Activated naive CD8-positive, alpha-beta T cell (primary cell): ENCODE measurements around the gene CPED1.
"Not testable (repeated sequence)": the region's sequence is repeated elsewhere in the genome, so short reads cannot be mapped to it uniquely, and the experiment has no call there.

ENCODE experiments used
- H3K27ac Mint-ChIP-seq: one replicate; pipeline ENCODE4 v1.8.0; 2021; ENCODE audit warnings: mixed read lengths
- H3K27me3 Mint-ChIP-seq: one replicate; pipeline ENCODE4 v1.8.0; 2021; ENCODE audit warnings: mixed read lengths
- H3K36me3 Mint-ChIP-seq: one replicate; pipeline ENCODE4 v1.8.0; 2021; ENCODE audit warnings: mixed read lengths
- H3K4me1 Mint-ChIP-seq: one replicate; pipeline ENCODE4 v1.8.0; 2021; ENCODE audit warnings: low read depth, mixed read lengths
- H3K4me3 Mint-ChIP-seq: one replicate; pipeline ENCODE4 v1.8.0; 2021; ENCODE audit warnings: mild to moderate bottlenecking, mixed read lengths
- H3K9me3 Mint-ChIP-seq: one replicate; pipeline ENCODE4 v1.8.0; 2021; ENCODE audit warnings: low read depth, mixed read lengths

The CPED1 gene

DNA sequence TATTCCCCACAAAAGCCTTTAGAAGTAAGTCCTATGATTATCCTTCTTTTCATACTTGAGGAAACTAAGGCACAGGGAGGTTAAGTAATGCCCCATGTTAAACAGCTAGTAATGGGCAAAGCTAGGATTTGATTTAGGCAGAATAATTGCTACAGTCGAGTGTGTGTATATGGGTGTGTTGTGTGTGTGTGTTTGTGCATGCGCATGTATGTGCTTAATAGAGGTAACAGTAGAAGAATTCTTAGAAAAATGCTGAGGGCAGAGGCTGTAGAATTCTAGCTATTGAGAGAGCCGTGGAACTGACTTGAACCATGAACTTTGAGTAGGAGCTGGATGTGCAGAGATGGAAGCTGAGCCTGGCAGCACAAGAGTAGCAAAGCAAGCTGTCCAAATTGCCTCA is 208.9 kb downstream of the CPED1 start:
- Mint-ChIP-seq H3K4me3 (no peak overlapping the region), H3K9me3 (no peaks in the 10 kb centered on the region), H3K27me3 (peaks cover 3% of the 10 kb centered on the region), H3K4me1 (no peaks in the 10 kb centered on the region), H3K36me3 (no peaks in the 10 kb centered on the region), H3K27ac (no peak overlapping the region)

DNA sequence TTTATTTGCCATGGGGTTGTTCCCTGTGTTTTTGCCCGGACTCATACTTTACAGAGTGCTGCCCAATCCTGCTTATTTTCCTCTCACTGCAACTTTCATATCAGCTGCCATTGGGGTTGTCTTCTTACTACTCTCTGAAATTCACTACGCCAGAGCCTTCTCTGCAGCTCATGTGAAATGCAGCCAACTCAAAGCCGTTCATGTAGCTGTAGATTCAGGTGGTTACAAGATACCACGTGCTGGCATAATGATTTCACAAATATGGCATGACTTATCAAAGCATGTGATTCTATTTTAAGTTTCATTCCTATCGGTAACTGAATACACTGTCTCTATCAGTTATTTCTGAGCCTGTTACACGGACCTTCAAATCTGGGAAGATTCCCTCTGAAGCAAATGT is 210.0 kb downstream of the CPED1 start:
- no peak overlapping the region for H3K27ac Mint-ChIP-seq
- peaks cover 5% of the 10 kb centered on the region for H3K27me3 Mint-ChIP-seq

DNA sequence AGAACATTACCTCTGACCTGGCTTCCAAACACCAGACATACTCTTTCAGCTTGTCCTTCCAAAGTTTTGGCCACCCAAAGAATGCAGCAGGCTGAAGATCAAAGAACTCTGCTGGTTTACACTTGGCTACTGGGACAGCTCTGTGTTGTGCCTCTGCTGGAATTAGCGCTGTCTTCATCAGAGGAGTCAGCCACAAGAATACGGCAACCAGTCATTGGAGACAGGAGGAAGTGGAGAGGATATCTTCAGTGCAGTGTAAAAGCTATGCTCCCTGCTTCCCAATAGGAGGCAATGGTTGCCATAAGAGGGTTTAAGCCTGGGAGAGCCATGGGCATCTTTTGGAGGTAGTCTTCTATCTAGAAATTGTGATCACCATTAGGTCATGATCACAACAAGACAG is 213.6 kb downstream of the CPED1 start:
- Mint-ChIP-seq H3K27ac (no peak overlapping the region), H3K27me3 (peaks cover 5% of the 10 kb centered on the region), H3K36me3 (no peaks in the 10 kb centered on the region), H3K4me3 (no peak overlapping the region), H3K9me3 (no peaks in the 10 kb centered on the region), H3K4me1 (no peaks in the 10 kb centered on the region)

More for the DNA sequence above, 210.0 kb downstream of the CPED1 start:
- H3K9me3 Mint-ChIP-seq = no peaks in the 10 kb centered on the region
- no peaks in the 10 kb centered on the region for H3K36me3 Mint-ChIP-seq
- no peaks in the 10 kb centered on the region for H3K4me1 Mint-ChIP-seq
- no peak overlapping the region for H3K4me3 Mint-ChIP-seq

DNA sequence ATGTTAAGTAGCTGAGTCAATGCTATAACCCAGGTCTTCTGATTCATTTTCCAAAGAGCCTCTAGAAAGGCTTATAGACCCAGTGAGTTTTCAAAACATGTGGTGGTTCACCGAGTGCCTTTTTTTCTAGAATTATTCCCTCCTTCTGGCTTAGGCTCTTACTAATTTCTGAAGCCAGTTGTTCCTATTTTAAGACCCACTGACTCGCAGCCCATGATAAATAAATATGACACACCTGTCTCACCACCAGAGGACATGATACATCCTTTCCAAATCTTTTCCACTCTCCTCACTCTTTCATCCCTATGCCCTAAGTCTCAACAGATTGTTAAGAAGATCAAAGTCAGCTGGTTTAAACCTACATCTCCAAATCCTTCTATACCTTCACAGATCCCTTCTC is 214.3 kb downstream of the CPED1 start:
- H3K27ac Mint-ChIP-seq = no peak overlapping the region
- no peaks in the 10 kb centered on the region for H3K4me1 Mint-ChIP-seq
- H3K4me3 Mint-ChIP-seq = no peak overlapping the region
- no peaks in the 10 kb centered on the region for H3K9me3 Mint-ChIP-seq
- H3K27me3 Mint-ChIP-seq = peaks cover 5% of the 10 kb centered on the region
- H3K36me3 Mint-ChIP-seq = no peaks in the 10 kb centered on the region

DNA sequence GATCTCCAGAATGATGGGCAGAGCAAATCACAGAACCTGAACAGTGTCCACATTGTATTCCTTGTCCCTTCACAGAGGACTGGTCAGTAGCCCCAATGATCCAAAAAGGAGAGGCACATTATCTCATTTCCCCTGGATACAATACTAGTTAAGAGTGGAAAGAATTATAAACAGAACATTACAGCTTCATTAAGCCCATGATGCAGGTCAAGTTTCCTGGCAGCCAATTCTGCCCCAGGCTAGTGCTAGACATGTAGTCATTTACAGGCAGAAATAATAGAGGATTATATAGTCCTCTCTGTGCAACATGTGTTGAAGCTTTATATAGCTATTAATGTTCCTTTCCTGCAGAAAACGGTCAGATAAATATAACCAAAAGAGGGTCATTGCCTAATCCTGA is 216.0 kb downstream of the CPED1 start:
- Mint-ChIP-seq H3K27ac (no peak overlapping the region), H3K4me3 (no peak overlapping the region), H3K4me1 (no peaks in the 10 kb centered on the region), H3K27me3 (peaks cover 2% of the 10 kb centered on the region), H3K9me3 (no peaks in the 10 kb centered on the region), H3K36me3 (no peaks in the 10 kb centered on the region)

DNA sequence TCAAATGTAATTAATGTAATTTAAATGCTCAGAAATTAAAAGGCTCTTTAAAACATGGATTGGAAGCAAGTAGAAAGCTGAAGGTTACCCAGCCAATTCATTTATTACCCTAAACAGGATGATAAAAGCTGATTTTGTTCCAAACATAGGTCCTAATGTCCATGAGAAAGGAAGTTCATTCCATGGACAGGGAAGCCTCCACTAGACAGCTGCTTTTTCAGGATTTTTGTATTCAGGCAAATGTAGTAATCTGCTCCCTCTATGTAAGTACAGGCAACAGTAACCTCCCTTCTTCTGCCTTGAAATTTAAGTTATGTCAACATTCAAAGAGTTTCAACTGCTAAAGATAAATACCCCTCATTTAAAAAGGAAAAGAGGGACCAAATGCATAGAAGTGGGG is 217.3 kb downstream of the CPED1 start:
- H3K9me3 Mint-ChIP-seq = no peaks in the 10 kb centered on the region
- no peaks in the 10 kb centered on the region for H3K4me1 Mint-ChIP-seq
- H3K4me3 Mint-ChIP-seq = no peak overlapping the region
- H3K27ac Mint-ChIP-seq = no peak overlapping the region
- H3K36me3 Mint-ChIP-seq = no peaks in the 10 kb centered on the region
- peaks cover 2% of the 10 kb centered on the region for H3K27me3 Mint-ChIP-seq

DNA sequence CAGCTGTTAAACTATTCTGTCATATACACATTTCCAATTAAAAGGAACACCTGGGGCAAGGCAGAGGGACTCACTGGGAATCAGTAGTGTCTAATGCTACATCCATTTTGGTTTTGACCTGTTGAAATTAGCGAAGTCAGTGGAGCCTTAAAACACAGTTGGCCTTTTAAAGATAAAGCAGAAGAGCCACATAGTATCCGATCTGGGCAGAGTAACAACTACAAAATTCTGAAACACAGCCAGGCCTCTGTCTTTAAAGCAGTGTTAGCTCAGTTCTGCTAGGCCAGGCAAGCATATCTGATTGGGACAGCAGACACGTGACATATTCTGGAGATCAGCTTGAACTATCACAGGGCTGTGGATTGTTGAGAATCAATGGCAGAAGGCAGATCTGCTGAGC is 222.7 kb downstream of the CPED1 start:
- Mint-ChIP-seq H3K27ac (no peak overlapping the region), H3K4me3 (no peak overlapping the region), H3K4me1 (no peaks in the 10 kb centered on the region), H3K36me3 (no peaks in the 10 kb centered on the region), H3K9me3 (no peaks in the 10 kb centered on the region), H3K27me3 (no peaks in the 10 kb centered on the region)

DNA sequence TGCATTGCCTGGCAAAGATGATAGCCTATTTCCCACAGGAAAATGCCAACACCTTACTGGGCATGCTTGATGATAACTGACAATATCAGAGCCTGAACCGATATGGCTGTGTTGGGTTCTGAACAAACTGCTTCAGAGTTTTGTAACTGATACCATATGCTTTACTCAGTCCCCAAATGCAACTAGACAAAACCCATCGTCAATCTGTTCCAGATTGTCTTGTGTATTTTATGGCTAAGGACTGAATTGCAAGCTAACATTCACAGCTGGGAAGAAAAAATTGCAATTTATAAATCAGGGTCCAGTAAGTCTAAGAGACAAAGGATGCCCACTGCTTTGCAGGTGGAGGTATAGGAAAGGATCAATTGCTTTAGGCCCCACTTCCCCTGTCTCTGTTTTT is 223.5 kb downstream of the CPED1 start:
- no peak overlapping the region for H3K4me3 Mint-ChIP-seq
- H3K9me3 Mint-ChIP-seq = no peaks in the 10 kb centered on the region
- H3K27me3 Mint-ChIP-seq = no peaks in the 10 kb centered on the region
- no peaks in the 10 kb centered on the region for H3K4me1 Mint-ChIP-seq
- no peak overlapping the region for H3K27ac Mint-ChIP-seq
- H3K36me3 Mint-ChIP-seq = no peaks in the 10 kb centered on the region

DNA sequence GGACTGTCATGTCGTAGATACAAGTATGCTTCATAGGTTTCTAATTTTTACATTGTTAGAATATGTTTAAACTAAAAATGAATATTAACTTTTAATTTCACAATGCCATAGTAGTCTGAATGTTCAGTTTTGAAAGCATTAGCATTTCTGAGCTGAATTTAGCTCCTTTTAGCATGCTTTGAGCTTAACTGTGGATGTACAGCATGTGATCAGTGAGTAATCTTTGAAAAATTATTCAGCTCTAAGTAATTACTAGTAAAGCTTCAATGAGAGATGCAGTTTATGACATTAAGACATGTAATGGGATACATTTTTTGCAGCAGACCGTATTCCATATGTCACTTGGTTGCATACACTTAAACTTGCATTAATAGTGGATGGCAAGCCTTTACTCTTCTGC is 226.1 kb downstream of the CPED1 start:
- Mint-ChIP-seq H3K27me3 (peaks cover 2% of the 10 kb centered on the region), H3K27ac (no peak overlapping the region), H3K36me3 (no peaks in the 10 kb centered on the region), H3K4me1 (no peaks in the 10 kb centered on the region), H3K4me3 (no peak overlapping the region), H3K9me3 (no peaks in the 10 kb centered on the region)

DNA sequence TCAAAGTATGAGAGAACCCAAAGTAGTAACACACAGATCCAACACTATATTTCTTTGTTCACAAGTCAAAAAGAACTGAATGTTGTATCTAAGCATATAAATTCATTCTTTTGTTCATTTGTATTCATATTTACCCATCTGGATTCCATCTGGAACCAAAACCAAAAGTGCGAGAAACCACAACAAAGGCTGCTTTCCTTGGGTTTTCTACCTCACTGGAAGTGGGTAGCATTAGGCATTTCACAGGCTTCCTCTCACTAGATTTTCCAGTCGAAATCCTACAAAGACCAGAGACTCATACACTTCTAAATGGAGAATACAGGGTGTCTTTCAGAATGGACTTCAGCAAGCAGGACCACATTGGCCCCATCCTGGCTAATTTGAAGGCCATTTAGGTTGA is 230.5 kb downstream of the CPED1 start:
- Mint-ChIP-seq H3K36me3 (no peaks in the 10 kb centered on the region), H3K9me3 (peaks cover 5% of the 10 kb centered on the region), H3K27me3 (peaks cover 2% of the 10 kb centered on the region), H3K4me3 (no peak overlapping the region), H3K4me1 (no peaks in the 10 kb centered on the region), H3K27ac (no peak overlapping the region)

DNA sequence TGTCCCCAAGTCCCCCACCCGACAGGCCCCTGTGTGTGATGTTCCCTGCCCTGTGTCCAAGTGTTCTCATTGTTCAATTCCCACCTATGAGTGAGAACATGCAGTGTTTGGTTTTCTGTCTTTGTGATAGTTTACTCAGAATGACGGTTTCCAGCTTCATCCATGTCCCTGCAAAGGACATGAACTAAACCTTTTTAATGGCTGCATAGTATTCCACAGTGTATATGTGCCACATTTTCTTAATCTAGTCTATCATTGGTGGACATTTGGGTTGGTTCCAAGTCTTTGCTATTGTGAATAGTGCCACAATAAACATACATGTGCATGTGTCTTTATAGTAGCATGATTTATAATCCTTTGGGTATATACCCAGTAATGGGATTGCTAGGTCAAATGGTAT is 232.6 kb downstream of the CPED1 start:
- H3K27ac Mint-ChIP-seq, H3K9me3 Mint-ChIP-seq, H3K36me3 Mint-ChIP-seq, H3K4me1 Mint-ChIP-seq, H3K4me3 Mint-ChIP-seq, H3K27me3 Mint-ChIP-seq: not testable (repeated sequence)

DNA sequence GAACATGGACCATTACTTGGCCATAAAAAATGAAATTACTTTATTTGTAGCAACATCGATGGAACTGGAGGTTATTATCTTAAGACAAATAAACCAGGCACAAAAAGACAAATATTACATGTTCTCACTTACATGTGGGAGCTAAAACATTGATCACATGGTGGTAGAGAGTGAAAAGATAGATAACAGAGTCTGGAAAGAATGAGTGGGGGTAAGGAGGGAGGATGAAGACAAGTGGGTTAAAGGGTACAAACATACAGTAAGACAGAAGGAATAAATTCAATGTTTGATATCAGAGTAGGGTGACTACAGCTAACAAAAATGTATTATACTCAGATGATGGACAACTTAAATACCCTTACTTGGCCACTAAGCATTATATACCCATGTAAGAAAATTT is 240.3 kb downstream of the CPED1 start:
- Mint-ChIP-seq H3K4me3 (no peak overlapping the region), H3K27me3 (peaks cover 8% of the 10 kb centered on the region), H3K27ac (no peak overlapping the region), H3K9me3 (peaks cover 3% of the 10 kb centered on the region), H3K4me1 (no peaks in the 10 kb centered on the region), H3K36me3 (peaks cover 3% of the 10 kb centered on the region)

DNA sequence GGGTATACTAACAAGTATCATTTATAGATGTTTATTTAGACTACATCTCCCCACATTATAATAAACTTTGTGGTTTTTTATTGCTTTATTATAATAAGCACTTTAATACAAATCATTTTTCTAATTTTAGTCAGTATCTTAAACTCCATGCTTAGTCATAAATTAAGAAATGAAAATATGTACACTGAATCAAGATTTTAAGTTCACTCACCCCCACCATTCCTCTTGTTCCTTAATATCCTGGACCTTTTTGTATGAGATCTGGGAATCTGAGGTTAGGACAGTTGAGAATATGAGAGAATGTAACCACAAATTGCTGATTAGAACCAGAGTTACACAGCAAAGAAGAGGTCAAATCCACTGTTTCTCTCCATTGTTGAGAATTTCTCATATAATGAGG is 246.7 kb downstream of the CPED1 start:
- Mint-ChIP-seq H3K36me3 (no peaks in the 10 kb centered on the region), H3K27ac (no peak overlapping the region), H3K27me3 (no peaks in the 10 kb centered on the region), H3K4me1 (no peaks in the 10 kb centered on the region), H3K9me3 (no peaks in the 10 kb centered on the region), H3K4me3 (no peak overlapping the region)

DNA sequence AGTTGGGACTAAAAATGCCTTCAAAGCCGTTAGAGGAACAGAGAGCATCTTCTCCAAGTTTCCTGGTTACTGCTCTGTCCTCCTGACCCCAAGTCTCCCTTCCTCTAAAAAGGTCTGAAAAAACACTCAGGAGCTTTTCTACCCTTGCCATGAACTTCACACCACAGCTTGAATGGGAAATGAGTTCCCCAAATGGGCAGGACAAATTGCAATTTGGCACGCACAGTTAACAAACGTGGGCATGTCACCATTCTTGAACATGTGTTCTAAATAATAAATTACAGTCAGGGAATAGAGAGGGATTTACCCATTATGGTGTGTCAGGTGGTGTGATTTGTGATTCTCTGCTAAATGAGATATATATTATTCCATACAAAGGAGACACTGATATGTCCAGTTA is 249.1 kb downstream of the CPED1 start:
- Mint-ChIP-seq H3K4me1 (no peaks in the 10 kb centered on the region), H3K36me3 (no peaks in the 10 kb centered on the region), H3K9me3 (no peaks in the 10 kb centered on the region), H3K27me3 (no peaks in the 10 kb centered on the region), H3K4me3 (no peak overlapping the region), H3K27ac (no peak overlapping the region)

DNA sequence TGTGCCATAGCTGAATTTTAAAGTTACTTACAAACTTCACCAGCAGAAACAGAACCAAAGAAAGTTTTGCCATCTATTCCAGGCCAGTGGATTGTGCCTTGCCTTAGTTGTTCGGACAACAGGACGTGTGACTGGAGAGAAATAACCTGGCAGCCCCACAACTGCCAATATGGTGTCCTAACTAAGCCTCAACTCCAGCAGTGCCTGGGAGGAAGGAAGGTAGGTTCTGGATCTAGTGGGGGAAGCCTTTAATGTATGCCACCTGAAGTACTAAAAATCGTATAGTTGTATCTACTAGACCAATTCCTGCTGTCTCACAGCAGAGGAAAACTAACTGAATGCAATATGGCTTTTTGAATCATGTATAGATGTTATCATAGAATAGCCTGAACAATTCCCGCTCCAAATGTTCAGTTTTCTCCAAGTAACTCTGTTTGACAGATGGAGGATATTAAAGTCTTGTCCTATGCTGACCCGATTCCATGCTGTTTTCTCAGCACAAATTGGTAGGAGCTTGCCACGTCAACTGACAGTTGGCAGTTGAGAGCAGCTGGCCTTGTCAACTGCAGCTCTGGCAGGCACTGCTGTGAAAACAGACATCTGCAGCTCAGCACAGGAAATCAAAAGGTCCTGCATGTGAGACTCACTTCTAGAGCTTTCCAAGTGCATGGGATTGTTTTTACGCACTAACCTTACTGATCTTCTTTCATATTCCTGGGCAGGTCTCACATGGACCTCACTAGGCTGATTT is 255.8 kb downstream of the CPED1 start:
- H3K4me1 Mint-ChIP-seq = no peaks in the 10 kb centered on the region
- H3K27me3 Mint-ChIP-seq = no peaks in the 10 kb centered on the region
- no peak overlapping the region for H3K27ac Mint-ChIP-seq
- no peak overlapping the region for H3K4me3 Mint-ChIP-seq
- peaks cover 8% of the 10 kb centered on the region for H3K9me3 Mint-ChIP-seq
- peaks cover 2% of the 10 kb centered on the region for H3K36me3 Mint-ChIP-seq

DNA sequence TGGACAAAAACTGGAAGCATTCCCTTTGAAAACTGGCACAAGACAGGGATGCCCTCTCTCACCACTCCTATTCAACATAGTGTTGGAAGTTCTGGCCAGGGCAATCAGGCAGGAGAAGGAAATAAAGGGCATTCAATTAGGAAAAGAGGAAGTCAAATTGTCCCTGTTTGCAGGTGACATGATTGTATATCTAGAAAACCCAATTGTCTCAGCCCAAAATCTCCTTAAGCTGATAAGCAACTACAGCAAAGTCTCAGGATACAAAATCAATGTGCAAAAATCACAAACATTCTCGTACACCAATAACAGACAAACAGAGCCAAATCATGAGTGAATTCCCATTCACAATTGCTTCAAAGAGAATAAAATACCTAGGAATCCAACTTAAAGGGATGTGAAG is 262.9 kb downstream of the CPED1 start:
- not testable (repeated sequence) for H3K4me3 Mint-ChIP-seq, H3K27me3 Mint-ChIP-seq, H3K4me1 Mint-ChIP-seq, H3K27ac Mint-ChIP-seq, H3K36me3 Mint-ChIP-seq
- peaks cover 10% of the 10 kb centered on the region for H3K9me3 Mint-ChIP-seq
